H9 (cell line): ENCODE data around the gene GALR1. TPM values are rescaled to one million over a fixed set of nuclear protein-coding genes. Genes with fewer than 3 reads are reported as not detected.

Experiments used
- DNase-seq: peaks from one replicate; pipeline ENCODE4 v3.0.0-alpha.2; 2017
- H2AFZ ChIP-seq: one replicate; pipeline ENCODE4 v1.6.1; 2013; ENCODE audit warnings: mild to moderate bottlenecking, low read length, control low read depth, moderate library complexity
- H2AK5ac ChIP-seq: 2 replicates; pipeline ENCODE4 v1.6.1; 2013; ENCODE audit warnings: low read length, control low read depth, mixed read lengths; ENCODE audit not compliant: insufficient read length
- H2BK120ac ChIP-seq: one replicate; pipeline ENCODE4 v1.6.1; 2013; ENCODE audit warnings: low read depth, mild to moderate bottlenecking, low read length, control low read depth, inconsistent platforms; ENCODE audit not compliant: poor library complexity, severe bottlenecking
- H2BK12ac ChIP-seq: 2 replicates; pipeline ENCODE4 v1.6.1; 2013; ENCODE audit warnings: low read length, control low read depth, mixed read lengths, low read depth; ENCODE audit not compliant: insufficient read length
- H2BK15ac ChIP-seq: 2 replicates; pipeline ENCODE4 v1.6.1; 2013; ENCODE audit warnings: low read depth, low read length, control low read depth
- H2BK20ac ChIP-seq: one replicate; pipeline ENCODE4 v1.6.1; 2013; ENCODE audit warnings: low read depth, mild to moderate bottlenecking, low read length, control low read depth, inconsistent platforms; ENCODE audit not compliant: poor library complexity, severe bottlenecking
- H2BK5ac ChIP-seq: 2 replicates; pipeline ENCODE4 v1.6.1; 2013; ENCODE audit warnings: low read length, control low read depth, mixed read lengths; ENCODE audit not compliant: insufficient read length
- H3K14ac ChIP-seq: 2 replicates; pipeline ENCODE4 v1.6.1; 2013; ENCODE audit warnings: low read length, control low read depth; ENCODE audit not compliant: insufficient read depth
- H3K18ac ChIP-seq: 2 replicates; pipeline ENCODE4 v1.6.1; 2013; ENCODE audit warnings: low read depth, mild to moderate bottlenecking, mixed read lengths, low read length, control low read depth; ENCODE audit not compliant: insufficient read length
- H3K23ac ChIP-seq: 2 replicates; pipeline ENCODE4 v1.6.1; 2013; ENCODE audit warnings: low read length, control low read depth, mixed read lengths, low read depth; ENCODE audit not compliant: insufficient read length
- H3K23me2 ChIP-seq: 2 replicates; pipeline ENCODE4 v1.6.1; 2013; ENCODE audit warnings: low read depth, mild to moderate bottlenecking, mixed read lengths, low read length, control low read depth; ENCODE audit not compliant: insufficient read length, poor library complexity, severe bottlenecking
- H3K27ac ChIP-seq: 2 replicates; pipeline ENCODE4 v1.5.1; 2013; ENCODE audit warnings: low read length, control low read depth, mixed read lengths, low read depth; ENCODE audit not compliant: insufficient read length
- H3K27me3 ChIP-seq: 2 replicates; pipeline ENCODE4 v1.6.1; 2013; ENCODE audit warnings: low read length, control low read depth, inconsistent platforms; ENCODE audit not compliant: insufficient read depth
- H3K4ac ChIP-seq: 2 replicates; pipeline ENCODE4 v1.6.1; 2013; ENCODE audit warnings: low read depth, mild to moderate bottlenecking, control low read depth, inconsistent platforms, low read length, moderate library complexity
- H3K4me1 ChIP-seq: 2 replicates; pipeline ENCODE4 v1.6.1; 2013; ENCODE audit warnings: low read length, control low read depth, inconsistent platforms; ENCODE audit not compliant: insufficient read depth
- H3K4me2 ChIP-seq: 2 replicates; pipeline ENCODE4 v1.6.1; 2013; ENCODE audit warnings: low read length, control low read depth, mixed read lengths; ENCODE audit not compliant: insufficient read length, insufficient read depth
- H3K56ac ChIP-seq: 2 replicates; pipeline ENCODE4 v1.6.1; 2013; ENCODE audit warnings: low read depth, mild to moderate bottlenecking, mixed read lengths, low read length, control low read depth; ENCODE audit not compliant: insufficient read length
- H3K79me1 ChIP-seq: 2 replicates; pipeline ENCODE4 v1.6.1; 2013; ENCODE audit warnings: low read depth, mild to moderate bottlenecking, moderate library complexity, low read length, control low read depth, inconsistent platforms; ENCODE audit not compliant: insufficient read depth, poor library complexity, severe bottlenecking
- H3K79me2 ChIP-seq: 2 replicates; pipeline ENCODE4 v1.6.1; 2013; ENCODE audit warnings: low read length, control low read depth, inconsistent platforms; ENCODE audit not compliant: insufficient read depth
- H3K9ac ChIP-seq: 2 replicates; pipeline ENCODE4 v1.6.1; 2013; ENCODE audit warnings: low read length, control low read depth, mixed read lengths; ENCODE audit not compliant: insufficient read length; ENCODE audit errors: extremely low read depth
- H3K9me3 ChIP-seq: one replicate; pipeline ENCODE4 v1.6.1; 2013; ENCODE audit warnings: low read depth, low read length, inconsistent platforms; ENCODE audit not compliant: control insufficient read depth
- H3T11ph ChIP-seq: one replicate; pipeline ENCODE4 v1.6.1; 2013; ENCODE audit warnings: mild to moderate bottlenecking, low read length, control low read depth, inconsistent platforms
- H4K20me1 ChIP-seq: one replicate; pipeline ENCODE4 v1.6.1; 2013; ENCODE audit not compliant: control insufficient read depth, insufficient read length, insufficient read depth
- H4K5ac ChIP-seq: 2 replicates; pipeline ENCODE4 v1.6.1; 2013; ENCODE audit warnings: low read depth, mild to moderate bottlenecking, mixed read lengths, low read length, control low read depth; ENCODE audit not compliant: insufficient read length
- H4K8ac ChIP-seq: replicated peaks from 2 replicates; pipeline ENCODE4 v1.6.1; 2013; ENCODE audit warnings: low read length, control low read depth, mixed read lengths, low read depth; ENCODE audit not compliant: insufficient read length
- H4K91ac ChIP-seq: 2 replicates; pipeline ENCODE4 v1.6.1; 2013; ENCODE audit warnings: low read depth, mild to moderate bottlenecking, moderate library complexity, mixed read lengths, low read length, control low read depth; ENCODE audit not compliant: insufficient read length
- H3K27ac Mint-ChIP-seq, 3 experiments: 2 replicates in 2 of 3; 3 replicates in 1 of 3; pipeline ENCODE4 v1.8.0; 2020 to 2021; ENCODE audit warnings: mixed read lengths in 3 of 3, mild to moderate bottlenecking in 1 of 3, moderate library complexity in 1 of 3
- H3K27me3 Mint-ChIP-seq: 2 replicates; pipeline ENCODE4 v1.8.0; 2021; ENCODE audit warnings: low read depth, mild to moderate bottlenecking, moderate library complexity, mixed read lengths
- H3K36me3 Mint-ChIP-seq, 3 experiments: 2 replicates in 2 of 3; 3 replicates in 1 of 3; pipeline ENCODE4 v1.8.0; 2020 to 2021; ENCODE audit warnings: low read depth in 3 of 3, mixed read lengths in 3 of 3; ENCODE audit not compliant: insufficient read depth in 1 of 3
- H3K4me1 Mint-ChIP-seq, 2 experiments: 2 replicates each; pipeline ENCODE4 v1.8.0; 2020; ENCODE audit warnings: mixed read lengths in 2 of 2
- H3K4me3 Mint-ChIP-seq, 2 experiments: 2 replicates in 1 of 2; 3 replicates in 1 of 2; pipeline ENCODE4 v1.8.0; 2020 to 2021; ENCODE audit warnings: mild to moderate bottlenecking in 2 of 2, mixed read lengths in 2 of 2, moderate library complexity in 1 of 2
- H3K9me3 Mint-ChIP-seq, 2 experiments: 2 replicates in 1 of 2; 3 replicates in 1 of 2; pipeline ENCODE4 v1.8.0; 2020; ENCODE audit warnings: mild to moderate bottlenecking in 2 of 2, mixed read lengths in 2 of 2, moderate library complexity in 1 of 2
- WGBS: extraction: QIAGEN DNeasy Blood & Tissue Kit; methylation state at CpG from one replicate; pipeline ENCODE4 v1.1.7; 2013; ENCODE audit warnings: missing lambda C conversion rate, low lambda C conversion rate, mixed read lengths; ENCODE audit not compliant: insufficient read length; ENCODE audit errors: extremely low coverage; 5-methylcytosine and 5-hydroxymethylcytosine counted together
- total RNA-seq: library from RNA; stranded (reverse); gene quantifications from 2 replicates; pipeline ENCODE4 v1.2.1, GENCODE V29; 2021
- TF ChIP-seq, protein P1 (sequence below): fragments of 200-600 bp; sonication (generic); conservative IDR thresholded peaks from 3 replicates; pipeline ENCODE4 v1.8.0; 2021; ENCODE audit warnings: antibody characterized with exemption, mild to moderate bottlenecking

The GALR1 gene
- total RNA-seq, 1 experiment from 2014 or later = 0.07 TPM

DNA sequence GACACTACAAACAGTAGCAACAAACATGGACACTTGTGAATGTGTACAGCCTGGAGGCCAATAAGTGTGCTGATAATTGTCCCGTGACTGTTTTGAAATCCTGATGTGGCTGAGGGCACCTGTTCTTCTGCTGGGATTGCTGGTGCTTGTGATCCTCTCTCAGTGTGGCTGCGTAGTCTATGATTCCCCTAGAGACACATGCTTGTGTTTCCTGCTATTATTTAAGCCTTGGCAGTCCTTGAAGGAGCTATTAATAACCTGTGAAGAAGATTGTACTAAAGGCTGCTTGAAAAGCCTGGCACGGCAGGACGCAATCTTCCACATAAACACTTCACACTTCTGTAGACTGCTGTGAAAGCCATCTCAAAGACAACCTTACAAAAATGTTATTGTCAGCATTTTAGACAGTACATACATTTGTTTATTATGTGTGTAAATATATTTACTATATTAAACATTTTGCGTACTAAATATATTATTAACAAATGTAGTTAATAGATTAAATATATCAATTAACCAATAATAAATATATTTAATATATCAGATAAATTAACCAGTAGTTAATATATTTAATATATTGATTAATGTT, 71.4 kb downstream of the GALR1 start:
- Histone ChIP-seq H3K9me3 (no peaks in the 10 kb centered on the region), H3K56ac (no peak overlapping the region), H3K27me3 (no peaks in the 10 kb centered on the region; the same call in 1 of the 2 replicates), H3K23ac (no peak overlapping the region), H3K14ac (no peak overlapping the region), H3K4ac (no peak overlapping the region), H2AK5ac (no peak overlapping the region), H2BK15ac (no peak overlapping the region), H3K18ac (no peak overlapping the region), H4K91ac (no peak overlapping the region), H3K23me2 (no peaks in the 10 kb centered on the region), H4K20me1 (no peaks in the 10 kb centered on the region), H2BK20ac (no peak overlapping the region), H3K27ac (no peak overlapping the region), H2AFZ (no peak overlapping the region), H3K4me1 (no peaks in the 10 kb centered on the region; the same call in 1 of the 2 replicates), H3T11ph (no peak overlapping the region), H3K9ac (no peak overlapping the region), H3K4me2 (no peak overlapping the region), H3K79me2 (no peaks in the 10 kb centered on the region), H4K5ac (no peak overlapping the region), H2BK5ac (no peak overlapping the region), H4K8ac (no peak overlapping the region), H2BK12ac (no peak overlapping the region), H2BK120ac (no peak overlapping the region), H3K79me1 (no peaks in the 10 kb centered on the region)
- TF ChIP-seq, protein P1, sequence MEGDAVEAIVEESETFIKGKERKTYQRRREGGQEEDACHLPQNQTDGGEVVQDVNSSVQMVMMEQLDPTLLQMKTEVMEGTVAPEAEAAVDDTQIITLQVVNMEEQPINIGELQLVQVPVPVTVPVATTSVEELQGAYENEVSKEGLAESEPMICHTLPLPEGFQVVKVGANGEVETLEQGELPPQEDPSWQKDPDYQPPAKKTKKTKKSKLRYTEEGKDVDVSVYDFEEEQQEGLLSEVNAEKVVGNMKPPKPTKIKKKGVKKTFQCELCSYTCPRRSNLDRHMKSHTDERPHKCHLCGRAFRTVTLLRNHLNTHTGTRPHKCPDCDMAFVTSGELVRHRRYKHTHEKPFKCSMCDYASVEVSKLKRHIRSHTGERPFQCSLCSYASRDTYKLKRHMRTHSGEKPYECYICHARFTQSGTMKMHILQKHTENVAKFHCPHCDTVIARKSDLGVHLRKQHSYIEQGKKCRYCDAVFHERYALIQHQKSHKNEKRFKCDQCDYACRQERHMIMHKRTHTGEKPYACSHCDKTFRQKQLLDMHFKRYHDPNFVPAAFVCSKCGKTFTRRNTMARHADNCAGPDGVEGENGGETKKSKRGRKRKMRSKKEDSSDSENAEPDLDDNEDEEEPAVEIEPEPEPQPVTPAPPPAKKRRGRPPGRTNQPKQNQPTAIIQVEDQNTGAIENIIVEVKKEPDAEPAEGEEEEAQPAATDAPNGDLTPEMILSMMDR = no peak
- Mint-ChIP-seq H3K9me3 (no peaks in the 10 kb centered on the region), H3K4me1 (peaks cover 17 to 18% of the 10 kb centered on the region in 2 experiments), H3K27ac (no peak overlapping the region), H3K4me3 (no peak overlapping the region), H3K36me3 (no peaks in the 10 kb centered on the region), H3K27me3 (no peaks in the 10 kb centered on the region; the same call in 1 of the 2 replicates)
- no CpG with 5 or more reads among the region's 5 CpGs for WGBS
- DNase-seq = no peak
